ENCODE data around the gene RELN. TPM values are rescaled to one million over a fixed set of nuclear protein-coding genes. Genes with fewer than 3 reads are reported as not detected.

The RELN gene
- total RNA-seq, 2 donors from 2014 or later, result 2.6 to 3.0 TPM

- no peaks in the 10 kb centered on the region for H3K27me3 ChIP-seq (replicated peaks; ENCODE audit: insufficient read depth)
- no peaks in the 10 kb centered on the region for H3K4me1 ChIP-seq (replicated peaks)
- intact Hi-C loops (cut with DNase I), result no loop called here
- DNase-seq (ENCODE audit: low spot score), result no peak
- WGBS, result 94% methylated on average over 2 of the region's 2 CpGs
- H3K36me3 ChIP-seq, result no peaks in the 10 kb centered on the region
- no peaks in the 10 kb centered on the region for H3K9me3 ChIP-seq
- TF ChIP-seq POLR2A (IDR thresholded peaks at IDR 0.05), result no peak
- H3K27ac ChIP-seq, result no peak overlapping the region
- no peak overlapping the region for H3K4me3 ChIP-seq
These were observed 340.4 kb downstream of the RELN start for GRCh38 chr7:103649052-103649451.

DNA sequence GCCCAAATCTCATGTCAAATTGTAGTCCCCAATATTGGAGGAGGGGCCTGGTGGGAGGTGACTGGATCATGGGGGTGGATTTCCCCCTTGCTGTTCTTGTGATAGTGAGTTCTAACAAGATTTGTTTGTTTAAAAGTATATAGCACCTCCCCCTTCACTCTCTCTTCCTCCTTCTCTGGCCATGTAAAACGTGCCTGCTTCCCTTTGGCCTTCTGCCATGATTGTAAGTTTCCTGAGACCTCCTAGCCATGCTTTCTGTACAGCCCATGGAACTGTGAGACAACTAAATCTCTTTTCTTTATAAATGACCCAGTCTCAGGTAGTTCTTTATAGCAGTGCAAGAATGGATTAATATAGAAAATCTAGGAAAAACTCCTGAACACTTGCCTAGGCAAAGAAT, 341.3 kb downstream of the RELN start:
- intact Hi-C loops (cut with DNase I), result no loop called here
- Histone ChIP-seq H3K9me3 (no peaks in the 10 kb centered on the region), H3K27me3 (replicated peaks; ENCODE audit: insufficient read depth) (no peaks in the 10 kb centered on the region), H3K4me1 (replicated peaks) (no peaks in the 10 kb centered on the region), H3K36me3 (no peaks in the 10 kb centered on the region), H3K27ac (no peak overlapping the region), H3K4me3 (no peak overlapping the region)
- TF ChIP-seq POLR2A (IDR thresholded peaks at IDR 0.05) (no peak), POLR2AphosphoS5 (IDR thresholded peaks at IDR 0.05) (no peak), CTCF (IDR thresholded peaks at IDR 0.05) (no peak)
- 17% methylated on average over 1 of the region's 1 CpG for WGBS
- DNase-seq (ENCODE audit: low spot score), result no peak

DNA sequence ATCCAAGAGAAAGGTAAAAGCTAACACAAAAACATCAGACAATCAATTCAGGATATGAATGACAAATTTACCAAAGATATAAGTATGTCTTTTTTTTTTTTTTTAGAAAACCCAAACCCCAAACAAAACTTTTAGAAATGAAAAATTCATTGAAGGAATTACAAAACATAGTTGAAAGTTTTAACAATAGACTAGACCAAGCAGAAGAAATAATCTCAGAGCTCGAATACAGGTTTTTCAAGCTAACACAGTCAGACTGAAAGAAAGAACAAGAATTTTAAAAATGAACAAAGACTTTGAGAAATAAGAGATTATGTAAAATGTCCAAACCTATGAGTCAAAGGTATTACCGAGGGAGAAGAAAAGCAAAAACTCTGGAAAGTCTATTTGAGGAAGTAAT, 345.1 kb downstream of the RELN start:
- Histone ChIP-seq H3K27ac (no peak overlapping the region), H3K4me1 (replicated peaks) (no peaks in the 10 kb centered on the region), H3K36me3 (no peaks in the 10 kb centered on the region), H3K27me3 (replicated peaks; ENCODE audit: insufficient read depth) (no peaks in the 10 kb centered on the region), H3K9me3 (no peaks in the 10 kb centered on the region), H3K4me3 (no peak overlapping the region)
- whole genome bisulfite sequencing, result 83% methylated on average over 2 of the region's 2 CpGs
- intact Hi-C loops (cut with DNase I), result no loop called here
- TF ChIP-seq POLR2A (IDR thresholded peaks at IDR 0.05), result no peak
- TF ChIP-seq CTCF (IDR thresholded peaks at IDR 0.05), result no peak
- TF ChIP-seq POLR2AphosphoS5 (IDR thresholded peaks at IDR 0.05), result no peak
- no peak for DNase-seq (ENCODE audit: low spot score)

GRCh38 chr7:103640031-103640779, 349.3 kb downstream of the RELN start:
- Histone ChIP-seq H3K36me3 (no peaks in the 10 kb centered on the region), H3K27me3 (replicated peaks; ENCODE audit: insufficient read depth) (no peaks in the 10 kb centered on the region), H3K4me3 (no peak overlapping the region), H3K4me1 (replicated peaks) (no peaks in the 10 kb centered on the region), H3K27ac (no peak overlapping the region), H3K9me3 (no peaks in the 10 kb centered on the region)
- no peak for DNase-seq (ENCODE audit: low spot score)
- TF ChIP-seq POLR2A (IDR thresholded peaks at IDR 0.05) (no peak), CTCF (IDR thresholded peaks at IDR 0.05) (no peak), POLR2AphosphoS5 (IDR thresholded peaks at IDR 0.05) (no peak)
- intact Hi-C loops (cut with DNase I), result no loop called here
- WGBS, result 75% methylated on average over 5 of the region's 5 CpGs

DNA sequence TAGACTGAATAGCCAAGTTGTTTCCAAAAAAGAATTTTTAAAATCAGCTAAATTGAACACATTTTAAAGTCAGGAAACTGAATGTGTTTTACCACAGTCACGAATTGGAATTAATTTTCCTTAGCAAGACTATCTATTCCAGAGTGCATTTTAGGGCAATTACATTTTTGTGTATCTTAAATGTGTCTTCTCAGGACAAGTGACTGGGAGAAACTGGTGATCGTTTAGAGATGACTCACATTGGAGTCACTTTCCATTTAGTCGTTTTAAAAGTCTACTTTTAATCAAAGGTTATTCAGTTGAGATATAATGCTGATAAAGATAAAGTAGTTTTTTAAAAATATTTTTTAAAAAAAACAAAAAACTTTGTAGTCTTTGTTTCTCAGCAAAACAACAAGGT, 351.7 kb downstream of the RELN start:
- 56% methylated on average over 3 of the region's 3 CpGs for whole genome bisulfite sequencing
- H3K4me1 ChIP-seq (replicated peaks), result no peaks in the 10 kb centered on the region
- no peaks in the 10 kb centered on the region for H3K27me3 ChIP-seq (replicated peaks; ENCODE audit: insufficient read depth)
- intact Hi-C loops (cut with DNase I), result no loop called here
- no peaks in the 10 kb centered on the region for H3K9me3 ChIP-seq
- no peak for DNase-seq (ENCODE audit: low spot score)
- no peak overlapping the region for H3K27ac ChIP-seq
- H3K36me3 ChIP-seq, result no peaks in the 10 kb centered on the region
- no peak overlapping the region for H3K4me3 ChIP-seq
- TF ChIP-seq POLR2AphosphoS5 (IDR thresholded peaks at IDR 0.05), result no peak

DNA sequence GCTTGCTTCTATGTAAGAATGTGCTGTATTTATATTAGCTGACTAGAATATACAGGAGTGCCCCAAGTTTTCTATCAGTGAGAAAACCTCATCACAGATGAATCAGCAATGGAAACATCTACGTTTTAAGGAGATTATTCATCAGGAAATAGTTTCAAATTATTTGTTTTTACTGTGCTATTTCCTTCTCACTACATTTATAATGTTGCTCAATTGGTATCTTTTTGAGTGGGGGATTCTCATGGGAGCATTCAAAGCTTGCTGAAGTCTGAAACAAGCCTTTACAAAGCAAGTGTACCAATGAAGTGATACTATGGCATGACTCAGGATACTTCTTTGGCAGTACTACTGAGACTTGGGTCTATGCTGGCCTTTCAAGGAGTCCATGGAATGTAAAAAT, 352.4 kb downstream of the RELN start:
- H3K36me3 ChIP-seq, result no peaks in the 10 kb centered on the region
- no peaks in the 10 kb centered on the region for H3K9me3 ChIP-seq
- WGBS, result 36% methylated on average over 1 of the region's 1 CpG
- no peak overlapping the region for H3K27ac ChIP-seq
- H3K4me3 ChIP-seq, result no peak overlapping the region
- TF ChIP-seq POLR2AphosphoS5 (IDR thresholded peaks at IDR 0.05) (no peak), CTCF (IDR thresholded peaks at IDR 0.05) (no peak), POLR2A (IDR thresholded peaks at IDR 0.05) (no peak)
- DNase-seq (ENCODE audit: low spot score), result no peak
- intact Hi-C loops (cut with DNase I), result no loop called here
- H3K4me1 ChIP-seq (replicated peaks), result no peaks in the 10 kb centered on the region
- no peaks in the 10 kb centered on the region for H3K27me3 ChIP-seq (replicated peaks; ENCODE audit: insufficient read depth)
